GM18873 (cell line): ENCODE results near the gene STARD4.

Source experiments
- ATAC-seq: cut with Tn5 transposase; IDR thresholded peaks from one replicate; pipeline ENCODE4 v1.9.1; 2021; ENCODE audit warnings: mild to moderate bottlenecking, moderate library complexity, moderate number of reproducible peaks; ENCODE audit not compliant: unreplicated experiment, low FRiP score

The STARD4 gene

GRCh38 chr5:111478266-111478665 is 34.1 kb downstream of the STARD4 start:
- ATAC-seq = no peak

- ATAC-seq = no peak
Measured at GRCh38 chr5:111472579-111472978, 39.8 kb downstream of the STARD4 start.

GRCh38 chr5:111472096-111472495 is 40.2 kb downstream of the STARD4 start:
- no peak for ATAC-seq

- no peak for ATAC-seq
Measured at GRCh38 chr5:111469903-111470302, 42.4 kb downstream of the STARD4 start.

GRCh38 chr5:111469293-111469896 is 42.9 kb downstream of the STARD4 start:
- ATAC-seq = no peak

GRCh38 chr5:111463311-111463710 is 49.0 kb downstream of the STARD4 start:
- ATAC-seq = no peak

GRCh38 chr5:111461934-111462333 is 50.4 kb downstream of the STARD4 start:
- no peak for ATAC-seq

- no peak for ATAC-seq
Measured at GRCh38 chr5:111461255-111461671, 51.1 kb downstream of the STARD4 start.

GRCh38 chr5:111454776-111455175 is 57.6 kb downstream of the STARD4 start:
- ATAC-seq = no peak

- no peak for ATAC-seq
Measured at GRCh38 chr5:111454198-111454622, 58.1 kb downstream of the STARD4 start.

- no peak for ATAC-seq
Measured at GRCh38 chr5:111453747-111454146, 58.6 kb downstream of the STARD4 start.

- no peak for ATAC-seq
Measured at GRCh38 chr5:111453295-111453694, 59.0 kb downstream of the STARD4 start.

- ATAC-seq = no peak
Measured at GRCh38 chr5:111447822-111448221, 64.5 kb downstream of the STARD4 start.

- no peak for ATAC-seq
Measured at GRCh38 chr5:111447099-111447498, 65.2 kb downstream of the STARD4 start.
